Skeletal muscle satellite cell (primary cell): Measurements from ENCODE around the gene SPAG4.

Experiments
- H3K27me3 ChIP-seq: 2 replicates; pipeline ENCODE4 v1.7.0; 2013; ENCODE audit warnings: low read length; ENCODE audit not compliant: control insufficient read depth, insufficient read depth
- H3K36me3 ChIP-seq: 2 replicates; pipeline ENCODE4 v1.7.0; 2013; ENCODE audit warnings: mild to moderate bottlenecking, control low read depth, low read length; ENCODE audit not compliant: insufficient read depth
- H3K4me1 ChIP-seq: 2 replicates; pipeline ENCODE4 v1.7.0; 2013; ENCODE audit warnings: low read length; ENCODE audit not compliant: control insufficient read depth, insufficient read depth
- H3K4me2 ChIP-seq: 2 replicates; pipeline ENCODE4 v1.7.0; 2013; ENCODE audit warnings: mild to moderate bottlenecking, low read length
- H3K4me3 ChIP-seq: 2 replicates; pipeline ENCODE4 v1.7.0; 2013; ENCODE audit warnings: low read length
- H3K9ac ChIP-seq: 2 replicates; pipeline ENCODE4 v1.7.0; 2013; ENCODE audit warnings: mild to moderate bottlenecking, low read depth, low read length, moderate library complexity
- H3K9me3 ChIP-seq: replicated peaks from 2 replicates; pipeline ENCODE4 v1.7.0; 2013; ENCODE audit warnings: mild to moderate bottlenecking, control low read depth, low read length

SPAG4 gene

GRCh38 chr20:35600176-35600992 lies 15.2 kb upstream of the SPAG4 start:
- Histone ChIP-seq H3K36me3 (no peaks in the 10 kb centered on the region), H3K4me1 (peaks cover 10% of the 10 kb centered on the region), H3K4me2 (peak overlapping the region; percentile 95), H3K4me3 (peak overlapping the region; percentile 66), H3K9me3 (no peaks in the 10 kb centered on the region), H3K9ac (no peak overlapping the region), H3K27me3 (peaks cover 57% of the 10 kb centered on the region)

DNA sequence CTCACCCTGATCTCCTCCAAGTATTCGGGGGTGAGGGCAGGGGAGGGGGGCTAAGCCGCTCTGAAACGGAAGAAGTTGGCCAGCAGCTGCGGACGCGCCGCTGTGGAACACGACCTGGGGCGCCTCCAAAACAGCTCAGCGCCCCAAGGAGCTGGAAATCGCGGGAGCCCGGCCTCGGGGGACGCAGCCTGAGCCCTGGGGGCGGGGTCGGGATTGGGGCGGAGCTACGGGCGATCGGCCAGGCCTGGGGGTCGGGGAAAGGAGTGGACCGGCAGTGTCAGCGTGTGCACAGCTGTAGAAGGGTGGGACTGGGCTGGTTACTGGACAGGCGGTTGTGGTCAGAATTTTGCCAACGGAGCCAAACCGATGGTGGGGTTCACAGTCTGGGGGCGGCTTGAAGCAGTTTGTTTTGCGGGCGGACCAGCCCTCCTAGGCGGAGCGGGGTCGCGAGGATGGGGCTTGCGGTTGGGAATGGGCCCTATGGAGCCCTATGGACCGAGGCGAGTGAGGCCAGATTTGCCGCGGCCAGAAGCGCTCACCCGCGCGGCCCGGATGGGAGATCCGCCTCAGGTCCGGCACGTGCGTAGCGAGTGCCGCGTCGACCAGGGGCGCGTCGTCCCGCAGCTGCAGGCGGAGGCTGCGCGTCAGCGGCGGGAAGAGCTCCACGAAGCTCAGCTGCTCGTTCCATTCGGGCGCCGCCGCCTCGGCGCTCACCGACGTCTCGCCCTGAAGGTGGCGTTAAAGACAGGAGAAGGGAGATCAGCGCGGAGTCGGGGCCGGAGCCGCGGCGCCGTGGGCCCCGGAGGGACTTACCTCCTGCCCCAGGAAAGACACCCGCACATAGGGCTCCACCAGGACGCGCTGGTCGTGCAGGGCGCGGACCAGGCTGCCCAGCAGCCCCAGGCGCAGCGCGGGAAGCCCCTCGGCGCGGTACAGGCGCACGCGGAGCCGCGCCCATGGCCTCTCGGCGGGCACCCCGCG lies 14.3 kb upstream of the SPAG4 start:
- Histone ChIP-seq H3K4me2 (peak overlapping the region; percentile 95), H3K4me1 (peaks cover 10% of the 10 kb centered on the region), H3K27me3 (peaks cover 50% of the 10 kb centered on the region), H3K9ac (peak overlapping the region; percentile 57), H3K36me3 (no peaks in the 10 kb centered on the region), H3K9me3 (no peaks in the 10 kb centered on the region), H3K4me3 (peak overlapping the region; percentile 66)

GRCh38 chr20:35601990-35602389 lies 13.6 kb upstream of the SPAG4 start:
- H3K27me3 ChIP-seq = peaks cover 44% of the 10 kb centered on the region
- H3K4me3 ChIP-seq = peak overlapping the region; percentile 66
- H3K36me3 ChIP-seq = no peaks in the 10 kb centered on the region
- no peak overlapping the region for H3K9ac ChIP-seq
- H3K9me3 ChIP-seq = no peaks in the 10 kb centered on the region
- peaks cover 12% of the 10 kb centered on the region for H3K4me1 ChIP-seq
- H3K4me2 ChIP-seq = peak overlapping the region; percentile 95

GRCh38 chr20:35602851-35603495 lies 12.7 kb upstream of the SPAG4 start:
- Histone ChIP-seq H3K4me1 (peaks cover 17% of the 10 kb centered on the region), H3K9me3 (no peaks in the 10 kb centered on the region), H3K36me3 (no peaks in the 10 kb centered on the region), H3K4me2 (no peak overlapping the region), H3K4me3 (no peak overlapping the region), H3K27me3 (peaks cover 38% of the 10 kb centered on the region), H3K9ac (no peak overlapping the region)

DNA sequence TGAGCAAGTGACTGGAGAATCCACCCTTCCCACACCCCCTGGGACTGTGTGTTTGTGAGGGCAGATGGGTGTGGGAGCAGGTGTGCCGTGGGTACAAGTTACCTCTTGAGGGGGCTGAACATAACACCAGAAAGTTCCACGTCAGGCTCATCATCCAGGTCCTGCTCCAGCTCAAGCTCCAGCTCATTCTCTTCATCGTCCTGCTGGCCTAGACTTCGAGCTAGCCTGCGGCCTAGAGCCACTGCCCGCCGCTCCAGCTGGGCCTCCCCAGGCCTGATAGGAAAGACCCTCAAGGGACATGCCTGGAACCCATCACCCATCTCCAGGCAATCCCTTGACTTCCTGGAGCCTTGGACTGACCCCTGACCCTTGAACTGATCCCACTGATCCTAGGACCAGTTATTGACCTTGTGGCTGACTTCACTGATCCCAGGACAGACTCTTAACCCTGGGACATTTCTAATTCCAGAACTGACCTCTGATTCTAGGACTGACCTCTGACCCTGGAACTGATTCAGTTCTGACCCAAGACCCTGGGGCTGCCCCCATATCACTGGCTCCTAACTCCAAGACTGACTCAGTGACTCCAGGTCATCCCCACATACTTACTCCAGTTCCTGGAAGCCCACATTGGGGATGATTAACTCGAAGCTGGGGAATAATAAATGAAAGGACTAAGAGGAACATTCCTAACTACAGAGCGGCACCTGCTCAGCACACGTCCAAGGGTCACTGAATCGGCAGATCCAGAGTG lies 11.8 kb upstream of the SPAG4 start:
- Histone ChIP-seq H3K36me3 (no peaks in the 10 kb centered on the region), H3K4me1 (peaks cover 17% of the 10 kb centered on the region), H3K27me3 (peaks cover 29% of the 10 kb centered on the region), H3K4me3 (no peak overlapping the region), H3K4me2 (no peak overlapping the region), H3K9me3 (no peaks in the 10 kb centered on the region), H3K9ac (no peak overlapping the region)

- H3K4me1 ChIP-seq = peaks cover 17% of the 10 kb centered on the region
- no peak overlapping the region for H3K9ac ChIP-seq
- H3K4me2 ChIP-seq = no peak overlapping the region
- H3K27me3 ChIP-seq = peaks cover 24% of the 10 kb centered on the region
- H3K36me3 ChIP-seq = no peaks in the 10 kb centered on the region
- no peak overlapping the region for H3K4me3 ChIP-seq
- H3K9me3 ChIP-seq = no peaks in the 10 kb centered on the region
Observed at GRCh38 chr20:35604449-35604747, 11.2 kb upstream of the SPAG4 start.

DNA sequence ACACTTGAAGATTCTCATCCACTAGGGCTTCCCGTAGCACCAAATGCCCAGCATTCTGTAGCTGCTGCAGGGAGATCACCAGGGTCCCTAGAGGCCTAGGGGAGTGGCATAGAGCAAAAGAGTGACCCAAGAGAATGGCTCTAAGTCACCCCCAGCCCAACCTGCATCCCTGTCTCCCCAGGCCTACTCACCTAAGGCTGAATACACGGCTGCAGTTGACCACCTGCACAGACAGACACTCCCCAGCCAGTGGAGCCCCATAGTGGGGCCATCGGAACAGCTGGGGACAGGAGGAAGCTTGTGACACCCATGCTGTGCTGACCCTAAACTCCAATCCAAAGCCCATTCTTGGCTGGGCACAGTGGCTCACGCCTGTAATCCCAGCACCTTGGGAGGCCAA lies 9.5 kb upstream of the SPAG4 start:
- H3K36me3 ChIP-seq = no peaks in the 10 kb centered on the region
- H3K9ac ChIP-seq = no peak overlapping the region
- H3K4me2 ChIP-seq = no peak overlapping the region
- no peak overlapping the region for H3K4me3 ChIP-seq
- H3K9me3 ChIP-seq = no peaks in the 10 kb centered on the region
- peaks cover 9% of the 10 kb centered on the region for H3K27me3 ChIP-seq
- peaks cover 11% of the 10 kb centered on the region for H3K4me1 ChIP-seq

DNA sequence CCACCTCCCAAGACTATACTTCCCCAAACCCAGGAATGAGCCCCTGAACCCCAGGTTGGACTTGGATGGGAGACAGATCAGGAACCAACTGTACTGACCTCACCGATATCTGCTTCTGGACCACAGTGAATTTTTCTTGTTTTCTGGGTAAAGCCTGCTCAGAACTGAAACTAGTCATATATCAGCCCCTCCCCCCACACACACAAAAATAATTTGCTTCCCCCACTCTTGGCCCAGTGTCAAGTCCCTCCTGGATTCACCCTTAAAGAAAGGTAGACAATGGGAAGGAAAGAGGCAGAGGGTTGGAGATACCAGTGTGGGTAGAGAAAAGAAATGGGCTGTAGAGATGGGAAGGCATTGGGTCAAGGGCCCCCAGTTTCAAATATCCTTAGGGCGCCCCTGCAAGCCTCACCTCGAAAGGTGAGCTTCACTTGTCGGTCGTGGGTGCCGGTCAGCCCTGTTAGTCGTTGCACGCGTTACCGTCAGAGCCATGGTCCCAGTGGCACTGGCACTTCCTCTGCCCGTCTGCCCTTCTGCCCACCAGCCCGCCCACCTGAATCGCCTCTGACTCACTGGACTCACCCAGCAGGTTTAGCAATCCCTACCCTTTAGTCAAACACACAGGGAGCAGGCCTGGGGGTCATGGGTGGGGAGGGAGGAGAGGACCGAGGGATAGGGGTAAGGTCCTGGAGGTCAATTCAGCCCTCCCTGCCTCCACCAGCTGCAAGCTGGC lies 8.5 kb upstream of the SPAG4 start:
- Histone ChIP-seq H3K4me1 (peaks cover 7% of the 10 kb centered on the region), H3K4me2 (no peak overlapping the region), H3K27me3 (peaks cover 3% of the 10 kb centered on the region), H3K36me3 (no peaks in the 10 kb centered on the region), H3K9me3 (no peaks in the 10 kb centered on the region), H3K9ac (no peak overlapping the region), H3K4me3 (no peak overlapping the region)

DNA sequence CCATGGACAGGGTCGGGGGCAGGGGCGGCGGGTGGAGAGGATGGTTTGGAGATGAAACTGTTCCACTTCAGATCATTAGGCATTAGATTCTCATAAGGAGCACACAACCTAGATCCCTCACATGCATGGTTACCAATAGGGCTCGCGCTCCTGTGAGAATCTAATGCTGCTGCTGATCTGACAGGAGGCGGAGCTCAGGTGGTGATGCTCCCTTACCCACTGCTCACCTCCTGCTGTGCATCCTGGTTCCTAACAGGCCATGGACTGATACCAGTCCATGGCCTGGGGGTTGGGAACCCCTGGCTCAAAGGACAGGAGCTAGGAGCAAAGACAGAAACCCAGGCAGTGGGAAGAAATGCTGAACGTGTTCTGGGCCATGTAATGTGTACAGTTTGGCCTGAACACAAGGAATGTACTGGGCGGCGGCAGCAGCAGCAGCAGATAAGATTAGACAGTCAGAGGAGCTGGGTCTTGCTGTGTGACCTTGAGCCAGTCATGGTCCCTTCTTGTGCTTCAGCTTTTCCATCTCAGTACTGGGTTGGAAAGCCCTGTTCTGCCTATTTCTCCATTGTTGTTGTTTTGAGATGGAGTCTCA lies 4.7 kb upstream of the SPAG4 start:
- no peaks in the 10 kb centered on the region for H3K36me3 ChIP-seq
- no peak overlapping the region for H3K9ac ChIP-seq
- H3K27me3 ChIP-seq = no peaks in the 10 kb centered on the region
- H3K4me3 ChIP-seq = no peak overlapping the region
- H3K4me2 ChIP-seq = no peak overlapping the region
- peaks cover 13% of the 10 kb centered on the region for H3K4me1 ChIP-seq
- H3K9me3 ChIP-seq = no peaks in the 10 kb centered on the region

DNA sequence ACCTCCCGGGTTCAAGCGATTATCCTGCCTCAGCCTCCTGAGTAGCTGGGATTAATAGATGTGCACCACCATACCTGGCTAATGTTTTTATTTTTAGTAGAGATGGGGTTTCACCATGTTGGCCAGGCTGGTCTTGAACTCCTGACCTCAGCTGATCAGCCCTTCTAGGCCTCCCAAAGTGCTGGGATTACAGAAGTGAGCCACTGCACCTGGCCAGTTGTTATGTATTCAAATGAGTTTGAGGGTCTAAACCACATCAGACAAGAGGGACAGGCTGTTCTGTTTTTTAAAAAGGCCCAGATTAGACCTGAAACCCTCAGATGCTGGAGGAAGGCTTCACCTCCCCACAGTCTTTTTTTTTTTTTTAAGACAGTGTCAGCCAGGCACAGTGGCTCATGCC lies 4.1 kb upstream of the SPAG4 start:
- Histone ChIP-seq H3K4me2 (no peak overlapping the region), H3K4me3 (no peak overlapping the region), H3K36me3 (no peaks in the 10 kb centered on the region), H3K9me3 (no peaks in the 10 kb centered on the region), H3K4me1 (peaks cover 14% of the 10 kb centered on the region), H3K27me3 (no peaks in the 10 kb centered on the region), H3K9ac (no peak overlapping the region)
